Adipocyte (in vitro differentiated cells): ENCODE measurements around the gene GRM7.

ENCODE experiments used
- DNase-seq: peaks from one replicate; pipeline ENCODE4 v3.0.0-alpha.2; 2015; ENCODE audit warnings: low read depth
- H3K27me3 ChIP-seq: replicated peaks from 2 replicates; pipeline ENCODE4 v1.7.0; 2013; ENCODE audit warnings: mild to moderate bottlenecking, low read length, moderate library complexity; ENCODE audit not compliant: control insufficient read depth, insufficient read depth
- H3K36me3 ChIP-seq: 2 replicates; pipeline ENCODE4 v1.7.0; 2013; ENCODE audit warnings: low read length, mild to moderate bottlenecking, moderate library complexity; ENCODE audit not compliant: control insufficient read depth, insufficient read depth, severe bottlenecking
- H3K4me1 ChIP-seq: 2 replicates; pipeline ENCODE4 v1.7.0; 2013; ENCODE audit warnings: mild to moderate bottlenecking, low read length, moderate library complexity; ENCODE audit not compliant: control insufficient read depth, insufficient read depth
- H3K4me3 ChIP-seq: 2 replicates; pipeline ENCODE4 v1.7.0; 2013; ENCODE audit warnings: mild to moderate bottlenecking, low read length, moderate library complexity
- H3K9ac ChIP-seq: 2 replicates; pipeline ENCODE4 v1.7.0; 2013; ENCODE audit warnings: mild to moderate bottlenecking, low read length, moderate library complexity
- H3K9me3 ChIP-seq: 2 replicates; pipeline ENCODE4 v1.7.0; 2013; ENCODE audit warnings: mild to moderate bottlenecking, low read length, moderate library complexity; ENCODE audit not compliant: control insufficient read depth

The GRM7 gene

DNA sequence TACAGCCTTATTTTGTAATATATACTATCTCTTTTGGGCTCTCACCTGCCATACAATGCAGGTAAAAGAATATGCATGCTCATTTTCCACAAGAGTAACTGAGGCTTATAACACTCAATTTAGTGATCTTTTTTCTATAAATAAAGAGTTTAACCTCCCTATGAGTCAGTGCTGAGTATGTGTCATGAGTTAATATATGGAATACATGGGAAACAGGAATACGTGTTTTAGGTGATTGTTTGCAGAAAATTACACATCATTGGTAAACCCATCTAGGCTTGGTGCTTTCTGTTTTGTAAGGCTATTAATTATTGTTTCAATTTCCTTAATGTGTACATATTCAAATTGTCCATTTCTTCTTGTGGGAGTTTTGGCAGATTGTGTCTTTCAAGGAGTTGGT lies 411.3 kb downstream of the GRM7 start:
- Histone ChIP-seq H3K36me3 (no peaks in the 10 kb centered on the region), H3K4me3 (no peak overlapping the region), H3K27me3 (no peaks in the 10 kb centered on the region), H3K9me3 (peaks cover 3% of the 10 kb centered on the region), H3K9ac (no peak overlapping the region), H3K4me1 (no peaks in the 10 kb centered on the region)
- no peak for DNase-seq

- H3K4me3 ChIP-seq, result no peak overlapping the region
- H3K9ac ChIP-seq, result no peak overlapping the region
- no peaks in the 10 kb centered on the region for H3K4me1 ChIP-seq
- H3K36me3 ChIP-seq, result no peaks in the 10 kb centered on the region
- no peaks in the 10 kb centered on the region for H3K27me3 ChIP-seq
- no peak for DNase-seq
- H3K9me3 ChIP-seq, result peaks cover 3% of the 10 kb centered on the region
Measured at GRCh38 chr3:7275396-7275795, 414.5 kb downstream of the GRM7 start.

- Histone ChIP-seq H3K9me3 (no peaks in the 10 kb centered on the region), H3K36me3 (no peaks in the 10 kb centered on the region), H3K4me1 (no peaks in the 10 kb centered on the region), H3K9ac (no peak overlapping the region), H3K4me3 (no peak overlapping the region), H3K27me3 (no peaks in the 10 kb centered on the region)
- DNase-seq, result no peak
Measured at GRCh38 chr3:7280318-7280717, 419.4 kb downstream of the GRM7 start.

GRCh38 chr3:7282988-7283387 lies 422.1 kb downstream of the GRM7 start:
- DNase-seq, result no peak
- no peak overlapping the region for H3K4me3 ChIP-seq
- H3K27me3 ChIP-seq, result no peaks in the 10 kb centered on the region
- no peaks in the 10 kb centered on the region for H3K36me3 ChIP-seq
- H3K9me3 ChIP-seq, result no peaks in the 10 kb centered on the region
- H3K4me1 ChIP-seq, result no peaks in the 10 kb centered on the region
- H3K9ac ChIP-seq, result no peak overlapping the region

- Histone ChIP-seq H3K27me3 (no peaks in the 10 kb centered on the region), H3K4me3 (no peak overlapping the region), H3K9ac (no peak overlapping the region), H3K4me1 (peaks cover 2% of the 10 kb centered on the region), H3K9me3 (no peaks in the 10 kb centered on the region), H3K36me3 (no peaks in the 10 kb centered on the region)
- DNase-seq, result no peak
Measured at GRCh38 chr3:7285505-7285904, 424.6 kb downstream of the GRM7 start.

DNA sequence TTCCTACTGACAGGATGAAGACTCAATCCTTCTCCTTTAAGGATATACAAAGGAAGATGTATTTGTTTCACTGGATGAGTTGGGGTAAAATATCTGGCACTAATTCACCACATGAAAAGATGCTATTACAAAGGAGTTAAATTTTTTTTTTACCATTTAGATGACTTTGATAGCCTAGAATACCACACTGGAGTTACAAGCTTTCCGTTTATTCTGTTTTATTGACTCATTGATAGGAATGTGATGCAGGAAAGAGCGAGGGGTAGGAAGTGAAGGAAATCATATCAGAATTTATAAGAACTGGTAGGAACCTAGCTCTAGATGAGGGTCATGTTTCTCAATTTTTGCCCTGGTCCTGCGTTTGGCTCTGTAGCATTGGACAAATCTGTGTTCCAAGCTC lies 427.2 kb downstream of the GRM7 start:
- Histone ChIP-seq H3K9me3 (no peaks in the 10 kb centered on the region), H3K4me1 (peaks cover 2% of the 10 kb centered on the region), H3K4me3 (no peak overlapping the region)

DNA sequence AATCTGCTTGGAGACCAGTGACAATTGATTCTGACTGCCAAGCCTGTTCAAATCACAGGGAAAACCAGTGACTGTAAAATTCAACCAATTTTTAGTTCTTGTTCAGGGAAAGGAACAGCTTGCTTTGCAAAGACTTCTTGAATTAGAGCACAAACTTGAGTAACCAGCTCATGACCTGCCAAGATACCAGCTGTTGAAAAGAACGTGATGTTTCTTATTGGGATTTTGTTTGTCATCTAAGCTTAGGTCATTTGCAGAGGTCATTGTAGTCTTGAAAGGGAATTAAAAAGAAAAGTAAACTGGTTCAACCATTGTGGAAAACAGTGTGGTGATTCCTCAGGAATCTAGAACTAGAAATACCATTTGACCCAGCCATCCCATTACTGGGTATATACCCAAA lies 428.2 kb downstream of the GRM7 start:
- Histone ChIP-seq H3K9me3 (no peaks in the 10 kb centered on the region), H3K36me3 (no peaks in the 10 kb centered on the region), H3K9ac (no peak overlapping the region), H3K4me3 (no peak overlapping the region), H3K27me3 (no peaks in the 10 kb centered on the region), H3K4me1 (peaks cover 2% of the 10 kb centered on the region)
- DNase-seq, result no peak

More for the DNA sequence above, 427.2 kb downstream of the GRM7 start:
- Histone ChIP-seq H3K36me3 (no peaks in the 10 kb centered on the region), H3K9ac (no peak overlapping the region), H3K27me3 (no peaks in the 10 kb centered on the region)
- DNase-seq, result no peak

GRCh38 chr3:7290077-7290825 lies 429.3 kb downstream of the GRM7 start:
- Histone ChIP-seq H3K4me1 (peaks cover 2% of the 10 kb centered on the region), H3K27me3 (no peaks in the 10 kb centered on the region), H3K4me3 (no peak overlapping the region), H3K9ac (no peak overlapping the region), H3K9me3 (no peaks in the 10 kb centered on the region), H3K36me3 (no peaks in the 10 kb centered on the region)
- no peak for DNase-seq

- no peaks in the 10 kb centered on the region for H3K9me3 ChIP-seq
- no peak overlapping the region for H3K4me3 ChIP-seq
- no peak for DNase-seq
- H3K9ac ChIP-seq, result no peak overlapping the region
- no peaks in the 10 kb centered on the region for H3K36me3 ChIP-seq
- H3K27me3 ChIP-seq, result no peaks in the 10 kb centered on the region
- peaks cover 2% of the 10 kb centered on the region for H3K4me1 ChIP-seq
Measured at GRCh38 chr3:7292362-7292761, 431.4 kb downstream of the GRM7 start.

- Histone ChIP-seq H3K9ac (no peak overlapping the region), H3K36me3 (no peaks in the 10 kb centered on the region)
Measured at GRCh38 chr3:7293286-7293685, 432.4 kb downstream of the GRM7 start.

GRCh38 chr3:7305561-7305960 lies 444.6 kb downstream of the GRM7 start:
- no peaks in the 10 kb centered on the region for H3K9me3 ChIP-seq
- no peak overlapping the region for H3K9ac ChIP-seq
- no peak for DNase-seq
- no peaks in the 10 kb centered on the region for H3K27me3 ChIP-seq
- H3K4me3 ChIP-seq, result no peak overlapping the region
- no peaks in the 10 kb centered on the region for H3K36me3 ChIP-seq
- peaks cover 9% of the 10 kb centered on the region for H3K4me1 ChIP-seq

More at GRCh38 chr3:7293286-7293685, 432.4 kb downstream of the GRM7 start:
- DNase-seq, result no peak
- H3K4me3 ChIP-seq, result no peak overlapping the region
- H3K27me3 ChIP-seq, result no peaks in the 10 kb centered on the region
- H3K9me3 ChIP-seq, result no peaks in the 10 kb centered on the region
- H3K4me1 ChIP-seq, result peaks cover 2% of the 10 kb centered on the region

- H3K27me3 ChIP-seq, result no peaks in the 10 kb centered on the region
- H3K4me1 ChIP-seq, result peaks cover 9% of the 10 kb centered on the region
- H3K9ac ChIP-seq, result no peak overlapping the region
- no peak for DNase-seq
- H3K4me3 ChIP-seq, result no peak overlapping the region
- no peaks in the 10 kb centered on the region for H3K9me3 ChIP-seq
- no peaks in the 10 kb centered on the region for H3K36me3 ChIP-seq
Measured at GRCh38 chr3:7306901-7307300, 446.0 kb downstream of the GRM7 start.
